ENCODE results near the gene UNC5C. TPM values are rescaled to one million over a fixed set of nuclear protein-coding genes. Genes with fewer than 3 reads are reported as not detected.
A peak's percentile ranks its signal among the peaks of the same experiment; 100 is the strongest.

UNC5C gene
- total RNA-seq, 1 experiment from 2014 or later, result 1.0 TPM

GRCh38 chr4:95190751-95191436 is 357.9 kb downstream of the UNC5C start:
- no peak overlapping the region for H3K27ac Mint-ChIP-seq
- DNase-seq (ENCODE audit: low spot score) (no peak), ATAC-seq (peak; percentile 32; the same call in 1 of the 2 replicates)
- H3K4me1 Mint-ChIP-seq, result peaks cover 12% of the 10 kb centered on the region
- ChIA-PET POLR2A (no interaction called here), CTCF (no interaction called here)
- H3K9me3 Mint-ChIP-seq, result no peaks in the 10 kb centered on the region
- no peak overlapping the region for H3K4me3 Mint-ChIP-seq
- no peaks in the 10 kb centered on the region; the same call in 1 of the 2 replicates for H3K27me3 Mint-ChIP-seq (ENCODE audit: low read depth)
- TF ChIP-seq ZNF232 (CRISPR knock-in tag; IDR thresholded peaks at IDR 0.05), result no peak
- TF ChIP-seq ZNF219 (CRISPR knock-in tag; IDR thresholded peaks at IDR 0.05; ENCODE audit: borderline replicate concordance), result no peak
- TF ChIP-seq TCF7 (CRISPR knock-in tag; IDR thresholded peaks at IDR 0.05; ENCODE audit: low read depth), result no peak
- TF ChIP-seq, protein P1, sequence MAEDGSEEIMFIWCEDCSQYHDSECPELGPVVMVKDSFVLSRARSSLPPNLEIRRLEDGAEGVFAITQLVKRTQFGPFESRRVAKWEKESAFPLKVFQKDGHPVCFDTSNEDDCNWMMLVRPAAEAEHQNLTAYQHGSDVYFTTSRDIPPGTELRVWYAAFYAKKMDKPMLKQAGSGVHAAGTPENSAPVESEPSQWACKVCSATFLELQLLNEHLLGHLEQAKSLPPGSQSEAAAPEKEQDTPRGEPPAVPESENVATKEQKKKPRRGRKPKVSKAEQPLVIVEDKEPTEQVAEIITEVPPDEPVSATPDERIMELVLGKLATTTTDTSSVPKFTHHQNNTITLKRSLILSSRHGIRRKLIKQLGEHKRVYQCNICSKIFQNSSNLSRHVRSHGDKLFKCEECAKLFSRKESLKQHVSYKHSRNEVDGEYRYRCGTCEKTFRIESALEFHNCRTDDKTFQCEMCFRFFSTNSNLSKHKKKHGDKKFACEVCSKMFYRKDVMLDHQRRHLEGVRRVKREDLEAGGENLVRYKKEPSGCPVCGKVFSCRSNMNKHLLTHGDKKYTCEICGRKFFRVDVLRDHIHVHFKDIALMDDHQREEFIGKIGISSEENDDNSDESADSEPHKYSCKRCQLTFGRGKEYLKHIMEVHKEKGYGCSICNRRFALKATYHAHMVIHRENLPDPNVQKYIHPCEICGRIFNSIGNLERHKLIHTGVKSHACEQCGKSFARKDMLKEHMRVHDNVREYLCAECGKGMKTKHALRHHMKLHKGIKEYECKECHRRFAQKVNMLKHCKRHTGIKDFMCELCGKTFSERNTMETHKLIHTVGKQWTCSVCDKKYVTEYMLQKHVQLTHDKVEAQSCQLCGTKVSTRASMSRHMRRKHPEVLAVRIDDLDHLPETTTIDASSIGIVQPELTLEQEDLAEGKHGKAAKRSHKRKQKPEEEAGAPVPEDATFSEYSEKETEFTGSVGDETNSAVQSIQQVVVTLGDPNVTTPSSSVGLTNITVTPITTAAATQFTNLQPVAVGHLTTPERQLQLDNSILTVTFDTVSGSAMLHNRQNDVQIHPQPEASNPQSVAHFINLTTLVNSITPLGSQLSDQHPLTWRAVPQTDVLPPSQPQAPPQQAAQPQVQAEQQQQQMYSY (CRISPR knock-in tag; IDR thresholded peaks at IDR 0.05), result no peak
- TF ChIP-seq ZNF138 (CRISPR knock-in tag; conservative IDR thresholded peaks at IDR 0.05), result no peak
- H3K36me3 Mint-ChIP-seq, result no peaks in the 10 kb centered on the region

DNA sequence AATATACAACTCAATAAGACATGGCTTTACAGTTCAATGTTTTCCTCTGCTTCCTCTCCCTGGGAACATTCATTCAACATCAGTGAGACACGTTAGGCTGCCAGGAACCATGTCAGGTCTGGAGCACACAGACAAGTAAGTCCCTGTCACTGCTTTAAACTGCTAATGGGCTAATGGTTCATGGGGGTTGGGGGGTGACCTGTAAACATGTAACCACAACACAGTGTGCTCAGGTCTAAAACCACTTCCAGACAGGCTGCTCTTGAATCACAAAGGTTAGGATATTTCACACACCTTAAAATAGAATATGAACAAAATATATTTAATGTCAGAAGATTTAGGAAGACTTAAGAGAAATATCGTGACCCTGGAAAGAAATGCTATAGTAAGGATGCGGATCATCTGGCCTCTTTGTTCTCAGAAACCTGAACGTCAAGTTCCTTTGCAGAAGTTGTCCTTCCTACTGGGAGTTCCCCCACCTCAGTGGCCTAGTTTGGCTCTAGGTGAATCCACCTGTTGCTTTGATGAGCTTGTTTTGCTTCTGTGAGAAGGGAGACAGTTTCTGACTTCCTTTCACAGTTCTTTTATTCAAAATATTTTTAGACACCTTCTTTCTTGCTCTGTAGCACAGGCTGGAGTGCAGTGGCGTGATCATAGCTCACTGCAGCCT is 359.9 kb downstream of the UNC5C start:
- Mint-ChIP-seq H3K36me3 (no peaks in the 10 kb centered on the region), H3K27ac (no peak overlapping the region), H3K4me3 (no peak overlapping the region), H3K27me3 (ENCODE audit: low read depth) (no peaks in the 10 kb centered on the region; the same call in 1 of the 2 replicates), H3K4me1 (peaks cover 10% of the 10 kb centered on the region), H3K9me3 (no peaks in the 10 kb centered on the region)
- CTCF ChIA-PET, result interaction anchor here (2.2 kb wide), 1 partner anchor 16 kb away, joined by 6 read pairs; no protein-coding TSS in a partner anchor
- POLR2A ChIA-PET, result no interaction called here
- DNase-seq (ENCODE audit: low spot score) (no peak), ATAC-seq (no peak)
- TF ChIP-seq SOX15 (CRISPR knock-in tag; IDR thresholded peaks at IDR 0.05) (no peak), GTF2I (CRISPR knock-in tag; conservative IDR thresholded peaks at IDR 0.05) (no peak), OVOL2 (CRISPR knock-in tag; IDR thresholded peaks at IDR 0.05; ENCODE audit: borderline replicate concordance) (no peak)

DNA sequence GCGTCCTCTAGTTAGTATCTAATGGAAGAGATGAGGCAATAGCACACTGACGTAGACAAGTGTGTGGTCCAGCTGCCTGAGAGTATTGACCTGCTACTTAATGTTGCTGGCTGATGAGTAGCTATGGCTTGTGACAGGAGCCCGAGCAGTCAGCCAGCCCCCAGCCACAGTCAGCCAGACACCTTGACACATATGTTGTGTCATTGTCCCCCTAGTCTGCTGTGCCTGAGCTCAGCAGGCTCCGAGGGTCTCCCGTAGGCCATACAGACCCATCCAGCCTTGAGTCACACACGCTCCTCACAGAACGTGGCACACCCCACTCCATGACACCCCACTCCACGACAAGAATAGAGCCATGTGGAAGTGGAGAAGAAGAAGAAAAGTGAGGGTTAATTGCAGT is 362.1 kb downstream of the UNC5C start:
- H3K27me3 Mint-ChIP-seq (ENCODE audit: low read depth), result no peaks in the 10 kb centered on the region
- no peaks in the 10 kb centered on the region for H3K9me3 Mint-ChIP-seq
- peaks cover 10% of the 10 kb centered on the region for H3K4me1 Mint-ChIP-seq

More for the DNA sequence above, 362.1 kb downstream of the UNC5C start:
- H3K36me3 Mint-ChIP-seq, result no peaks in the 10 kb centered on the region
- ATAC-seq (no peak), DNase-seq (ENCODE audit: low spot score) (no peak)
- no peak overlapping the region; the same call in 1 of the 2 replicates for H3K27ac Mint-ChIP-seq
- ChIA-PET POLR2A (no interaction called here), CTCF (interaction anchor here (0.6 to 0.9 kb wide), 2 partner anchors 11 to 18 kb away, joined by 3 to 10 read pairs; no protein-coding TSS in a partner anchor)
- TF ChIP-seq FOXK1 (CRISPR knock-in tag; IDR thresholded peaks at IDR 0.05), result no peak
- TF ChIP-seq TCF7 (CRISPR knock-in tag; IDR thresholded peaks at IDR 0.05; ENCODE audit: low read depth), result no peak
- no peak for TF ChIP-seq CTCF (IDR thresholded peaks at IDR 0.05)
- no peak for TF ChIP-seq ZNF219 (CRISPR knock-in tag; IDR thresholded peaks at IDR 0.05; ENCODE audit: borderline replicate concordance)
- no peak for TF ChIP-seq KAT7 (CRISPR knock-in tag; IDR thresholded peaks at IDR 0.05; ENCODE audit: borderline replicate concordance)
- H3K4me3 Mint-ChIP-seq, result no peak overlapping the region
